ENCODE measurements around the gene CNPY4. TPM values are rescaled to one million over a fixed set of nuclear protein-coding genes. Genes with fewer than 3 reads are reported as not detected.

The CNPY4 gene
- total and polyA plus RNA-seq, 2 donors (not counting 1 experiment from before 2014, with no cell fraction given): 8.0 to 13.9 TPM

GRCh38 chr7:100090527-100091410 lies 28.7 kb upstream of the CNPY4 start:
- ATAC-seq (ENCODE audit: low read depth): no peak

More at GRCh38 chr7:100090527-100091410, 28.7 kb upstream of the CNPY4 start:
- Mint-ChIP-seq H3K4me1 (peaks cover 19% of the 10 kb centered on the region), H3K9me3 (ENCODE audit: insufficient read depth) (no peaks in the 10 kb centered on the region), H3K27ac (peak overlapping the region; percentile 76), H3K27me3 (no peaks in the 10 kb centered on the region), H3K4me3 (peak overlapping the region; percentile 58)
- no peaks in the 10 kb centered on the region for H3K27me3 ChIP-seq (replicated peaks in 1 of 4; ENCODE audit: control extremely low read depth in 1 of 4, control insufficient read depth in 3 of 4, insufficient read depth in 4 of 4, low read length in 3 of 4)
- TF ChIP-seq CTCF (IDR thresholded peaks at IDR 0.05) (no peak), EZH2 (IDR thresholded peaks at IDR 0.05; ENCODE audit: borderline replicate concordance, insufficient read depth, low read depth, low read length, poor library complexity, severe bottlenecking) (no peak)
- no peak overlapping the region for H3K4me2 ChIP-seq (replicated peaks; ENCODE audit: low read depth, low read length, poor library complexity, severe bottlenecking)
- peaks cover 0 to 53% of the 10 kb centered on the region in 2 experiments for H3K36me3 ChIP-seq (replicated peaks in 1 of 2; ENCODE audit: control extremely low read depth in 1 of 2, control insufficient read depth in 1 of 2, extremely low read depth in 1 of 2, insufficient read depth in 2 of 2, low read length in 1 of 2)
- peaks cover 14 to 18% of the 10 kb centered on the region in 2 donors for H3K4me1 ChIP-seq (ENCODE audit: control insufficient read depth in 2 of 2, insufficient read depth in 2 of 2, low read length in 2 of 2)
- no peaks in the 10 kb centered on the region for H3K9me3 ChIP-seq (ENCODE audit: control extremely low read depth in 1 of 3, control insufficient read depth in 2 of 3, insufficient read depth in 1 of 3, low read length in 2 of 3)
- H3K27ac ChIP-seq (ENCODE audit: low read length in 2 of 2): no peak overlapping the region
- no peak overlapping the region for H3K4me3 ChIP-seq (ENCODE audit: control extremely low read depth in 1 of 5, extremely low read depth in 1 of 5, insufficient read depth in 1 of 5, low read depth in 2 of 5, low read length in 4 of 5)
- POLR2A ChIA-PET: interaction anchor here (0.9 to 1.6 kb wide), 2 partner anchors 10 to 27 kb away, joined by 6 to 10 read pairs; partner anchors contain the start of genes AP4M1 and MCM7
- peaks cover 28% of the 10 kb centered on the region for H4K20me1 ChIP-seq (ENCODE audit: control insufficient read depth, insufficient read depth, low read length, poor library complexity, severe bottlenecking)
- H3K79me2 ChIP-seq (ENCODE audit: control insufficient read depth, insufficient read depth, low read length): peaks cover 14% of the 10 kb centered on the region
- no peak overlapping the region for H2AFZ ChIP-seq (ENCODE audit: insufficient read depth, low read depth, low read length, poor library complexity, severe bottlenecking)
- 100% methylated on average over 11 of the region's 14 CpGs for WGBS (ENCODE audit: insufficient coverage)
- intact Hi-C loops (cut with micrococcal nuclease): no loop called here
- CTCF ChIA-PET: interaction anchor here (0.8 to 1.2 kb wide), 4 partner anchors 10 to 177 kb away, joined by 3 to 4 read pairs (median 3); no protein-coding TSS in a partner anchor
- no peak overlapping the region for H3K9ac ChIP-seq (ENCODE audit: low read length)
- no peak for DNase-seq

Measured in B cell (primary cell).